Stimulated activated CD8-positive, alpha-beta memory T cell treated with anti-CD3 and anti-CD28 coated beads, Interleukin-12 subunit alpha, Interleukin-12 subunit beta, amount 100 ng/mL, for 4 hours (primary cell): ENCODE data around the gene KANSL3.
A peak's percentile ranks its signal among the peaks of the same experiment; 100 is the strongest.
"Not testable (repeated sequence)": the region's sequence is repeated elsewhere in the genome, so short reads cannot be mapped to it uniquely, and the experiment has no call there.

Source experiments
- DNase-seq: peaks from one replicate; pipeline ENCODE4 v3.0.0-alpha.2; 2020; ENCODE audit warnings: low read depth

Gene KANSL3

GRCh38 chr2:96638144-96639121 is at the start of gene KANSL3:
Gene KANSL3 (minus strand): TSS chr2:96638312. CDS start chr2:96637135, 1,177 bp downstream.
- DNase-seq = peak; percentile 82

- no peak for DNase-seq
Measured at GRCh38 chr2:96687266-96687665, 49.2 kb upstream of the KANSL3 start.

GRCh38 chr2:96685577-96686459 is 47.7 kb upstream of the KANSL3 start:
- no peak for DNase-seq

GRCh38 chr2:96684883-96685576 is 46.9 kb upstream of the KANSL3 start:
- DNase-seq = no peak

GRCh38 chr2:96683972-96684820 is 46.1 kb upstream of the KANSL3 start:
- DNase-seq = no peak

GRCh38 chr2:96683307-96683706 is 45.2 kb upstream of the KANSL3 start:
- no peak for DNase-seq

- no peak for DNase-seq
Measured at GRCh38 chr2:96681540-96681939, 43.4 kb upstream of the KANSL3 start.

GRCh38 chr2:96680561-96681141 is 42.5 kb upstream of the KANSL3 start:
- DNase-seq = no peak

GRCh38 chr2:96679848-96680247 is 41.7 kb upstream of the KANSL3 start:
- no peak for DNase-seq

GRCh38 chr2:96669539-96670215 is 31.6 kb upstream of the KANSL3 start:
- no peak for DNase-seq

- DNase-seq = no peak
Measured at GRCh38 chr2:96668771-96669170, 30.7 kb upstream of the KANSL3 start.

- DNase-seq = not testable (repeated sequence)
Measured at GRCh38 chr2:96665717-96666116, 27.6 kb upstream of the KANSL3 start.

- no peak for DNase-seq
Measured at GRCh38 chr2:96665083-96665569, 27.0 kb upstream of the KANSL3 start.

- no peak for DNase-seq
Measured at GRCh38 chr2:96664366-96664925, 26.3 kb upstream of the KANSL3 start.

- DNase-seq = no peak
Measured at GRCh38 chr2:96663829-96664228, 25.7 kb upstream of the KANSL3 start.

GRCh38 chr2:96663177-96663576 is 25.1 kb upstream of the KANSL3 start:
- DNase-seq = no peak

GRCh38 chr2:96662360-96662759 is 24.2 kb upstream of the KANSL3 start:
- no peak for DNase-seq

GRCh38 chr2:96661324-96661723 is 23.2 kb upstream of the KANSL3 start:
- DNase-seq = no peak

- no peak for DNase-seq
Measured at GRCh38 chr2:96656540-96656939, 18.4 kb upstream of the KANSL3 start.

- DNase-seq = no peak
Measured at GRCh38 chr2:96655526-96655925, 17.4 kb upstream of the KANSL3 start.
